ENCODE results near the gene CLSTN1.

Gene CLSTN1

GRCh38 chr1:9733160-9733789, 90.5 kb downstream of the CLSTN1 start:
- Histone ChIP-seq H3K9me3 (ENCODE audit: low read length) (no peaks in the 10 kb centered on the region), H4K20me1 (ENCODE audit: insufficient read depth, low read length) (no peaks in the 10 kb centered on the region), H3K4me2 (ENCODE audit: low read length) (no peak overlapping the region), H3K79me2 (ENCODE audit: insufficient read depth, low read length) (no peaks in the 10 kb centered on the region), H3K4me1 (ENCODE audit: insufficient read depth, low read length, severe bottlenecking) (peaks cover 7% of the 10 kb centered on the region), H3K9ac (ENCODE audit: low read length) (no peak overlapping the region), H3K4me3 (ENCODE audit: low read depth, low read length, poor library complexity, severe bottlenecking) (no peak overlapping the region), H3K27me3 (ENCODE audit: insufficient read depth, low read length) (no peaks in the 10 kb centered on the region), H3K9me2 (ENCODE audit: low read depth, low read length) (no peaks in the 10 kb centered on the region), H2AFZ (ENCODE audit: low read length) (no peak overlapping the region), H3K27ac (ENCODE audit: low read depth, low read length, poor library complexity, severe bottlenecking) (no peak overlapping the region), H3K36me3 (ENCODE audit: insufficient read depth, low read length) (peaks cover 100% of the 10 kb centered on the region), H3F3A (ENCODE audit: insufficient read depth, low read length) (0 out of 2 replicates have a peak, but pooled peaks cover 2% of the 10 kb centered on the region)
- TF ChIP-seq EZH2 (IDR thresholded peaks at IDR 0.05; ENCODE audit: borderline replicate concordance, low read length) = no peak
- TF ChIP-seq CTCF (IDR thresholded peaks at IDR 0.05; ENCODE audit: low read length) = no peak

GRCh38 chr1:9732123-9732971, 91.4 kb downstream of the CLSTN1 start:
- no peaks in the 10 kb centered on the region for H3K79me2 ChIP-seq (ENCODE audit: insufficient read depth, low read length)
- H3K4me3 ChIP-seq (ENCODE audit: low read depth, low read length, poor library complexity, severe bottlenecking) = no peak overlapping the region
- H2AFZ ChIP-seq (ENCODE audit: low read length) = no peak overlapping the region
- no peak overlapping the region for H3K9ac ChIP-seq (ENCODE audit: low read length)
- 0 out of 2 replicates have a peak, but pooled peaks cover 3% of the 10 kb centered on the region for H3F3A ChIP-seq (ENCODE audit: insufficient read depth, low read length)
- TF ChIP-seq CTCF (IDR thresholded peaks at IDR 0.05; ENCODE audit: low read length) = no peak
- TF ChIP-seq EZH2 (IDR thresholded peaks at IDR 0.05; ENCODE audit: borderline replicate concordance, low read length) = no peak
- no peaks in the 10 kb centered on the region for H4K20me1 ChIP-seq (ENCODE audit: insufficient read depth, low read length)
- H3K27me3 ChIP-seq (ENCODE audit: insufficient read depth, low read length) = no peaks in the 10 kb centered on the region
- H3K9me2 ChIP-seq (ENCODE audit: low read depth, low read length) = no peaks in the 10 kb centered on the region
- H3K27ac ChIP-seq (ENCODE audit: low read depth, low read length, poor library complexity, severe bottlenecking) = peak overlapping the region; percentile 7
- H3K4me2 ChIP-seq (ENCODE audit: low read length) = no peak overlapping the region
- H3K4me1 ChIP-seq (ENCODE audit: insufficient read depth, low read length, severe bottlenecking) = peaks cover 7% of the 10 kb centered on the region
- no peaks in the 10 kb centered on the region for H3K9me3 ChIP-seq (ENCODE audit: low read length)
- H3K36me3 ChIP-seq (ENCODE audit: insufficient read depth, low read length) = peaks cover 100% of the 10 kb centered on the region

GRCh38 chr1:9731561-9731960, 92.2 kb downstream of the CLSTN1 start:
- H3K27me3 ChIP-seq (ENCODE audit: insufficient read depth, low read length) = no peaks in the 10 kb centered on the region
- 0 out of 2 replicates have a peak, but pooled peaks cover 3% of the 10 kb centered on the region for H3F3A ChIP-seq (ENCODE audit: insufficient read depth, low read length)
- H3K9ac ChIP-seq (ENCODE audit: low read length) = no peak overlapping the region
- TF ChIP-seq EZH2 (IDR thresholded peaks at IDR 0.05; ENCODE audit: borderline replicate concordance, low read length) (no peak), CTCF (IDR thresholded peaks at IDR 0.05; ENCODE audit: low read length) (no peak)
- H3K4me2 ChIP-seq (ENCODE audit: low read length) = no peak overlapping the region
- no peaks in the 10 kb centered on the region for H3K79me2 ChIP-seq (ENCODE audit: insufficient read depth, low read length)
- H3K4me3 ChIP-seq (ENCODE audit: low read depth, low read length, poor library complexity, severe bottlenecking) = no peak overlapping the region
- no peak overlapping the region for H3K27ac ChIP-seq (ENCODE audit: low read depth, low read length, poor library complexity, severe bottlenecking)
- H3K4me1 ChIP-seq (ENCODE audit: insufficient read depth, low read length, severe bottlenecking) = peaks cover 7% of the 10 kb centered on the region
- H2AFZ ChIP-seq (ENCODE audit: low read length) = no peak overlapping the region
- no peaks in the 10 kb centered on the region for H3K9me2 ChIP-seq (ENCODE audit: low read depth, low read length)
- no peaks in the 10 kb centered on the region for H4K20me1 ChIP-seq (ENCODE audit: insufficient read depth, low read length)
- H3K9me3 ChIP-seq (ENCODE audit: low read length) = no peaks in the 10 kb centered on the region
- H3K36me3 ChIP-seq (ENCODE audit: insufficient read depth, low read length) = peaks cover 100% of the 10 kb centered on the region

Measured in OCI-LY1 (cell line).